Measurements from ENCODE around the gene UQCRH.

Gene UQCRH

GRCh38 chr1:46303038-46303871 is at the start of gene UQCRH, which contains the start of gene LRRC41:
TSS of gene UQCRH (plus strand) at chr1:46303698. CDS start at chr1:46303767, 69 bp downstream.
TSS of gene LRRC41 (minus strand) at chr1:46303616. CDS start at chr1:46303322, 294 bp downstream.
- in situ Hi-C loops (cut with MboI; ENCODE audit: low sequenced_read_pairs), result no loop called here

GRCh38 chr1:46254668-46255067 is 48.8 kb upstream of the UQCRH start:
- in situ Hi-C loops (cut with MboI; ENCODE audit: low sequenced_read_pairs), result no loop called here

- in situ Hi-C loops (cut with MboI; ENCODE audit: low sequenced_read_pairs), result no loop called here
Observed at GRCh38 chr1:46256523-46256922, 47.0 kb upstream of the UQCRH start.

GRCh38 chr1:46262508-46262907 is 41.0 kb upstream of the UQCRH start:
- in situ Hi-C loops (cut with MboI; ENCODE audit: low sequenced_read_pairs), result no loop called here

GRCh38 chr1:46263146-46263545 is 40.4 kb upstream of the UQCRH start:
- in situ Hi-C loops (cut with MboI; ENCODE audit: low sequenced_read_pairs), result no loop called here

GRCh38 chr1:46268578-46268977 is 34.9 kb upstream of the UQCRH start:
- in situ Hi-C loops (cut with MboI; ENCODE audit: low sequenced_read_pairs), result no loop called here

GRCh38 chr1:46274225-46275029 is 29.1 kb upstream of the UQCRH start:
- in situ Hi-C loops (cut with MboI; ENCODE audit: low sequenced_read_pairs), result no loop called here

GRCh38 chr1:46275030-46275337 is 28.5 kb upstream of the UQCRH start:
- in situ Hi-C loops (cut with MboI; ENCODE audit: low sequenced_read_pairs), result no loop called here

- in situ Hi-C loops (cut with MboI; ENCODE audit: low sequenced_read_pairs), result no loop called here
Observed at GRCh38 chr1:46277658-46278373, 25.7 kb upstream of the UQCRH start.

- in situ Hi-C loops (cut with MboI; ENCODE audit: low sequenced_read_pairs), result no loop called here
Observed at GRCh38 chr1:46278807-46279206, 24.7 kb upstream of the UQCRH start.

GRCh38 chr1:46280092-46280491 is 23.4 kb upstream of the UQCRH start:
- in situ Hi-C loops (cut with MboI; ENCODE audit: low sequenced_read_pairs), result no loop called here

- in situ Hi-C loops (cut with MboI; ENCODE audit: low sequenced_read_pairs), result no loop called here
Observed at GRCh38 chr1:46281021-46281420, 22.5 kb upstream of the UQCRH start.

GRCh38 chr1:46284058-46284457 is 19.4 kb upstream of the UQCRH start:
- in situ Hi-C loops (cut with MboI; ENCODE audit: low sequenced_read_pairs), result no loop called here

- in situ Hi-C loops (cut with MboI; ENCODE audit: low sequenced_read_pairs), result no loop called here
Observed at GRCh38 chr1:46284597-46285564, 18.6 kb upstream of the UQCRH start.

- in situ Hi-C loops (cut with MboI; ENCODE audit: low sequenced_read_pairs), result no loop called here
Observed at GRCh38 chr1:46285730-46286477, 17.6 kb upstream of the UQCRH start.

- in situ Hi-C loops (cut with MboI; ENCODE audit: low sequenced_read_pairs), result no loop called here
Observed at GRCh38 chr1:46288485-46289133, 14.9 kb upstream of the UQCRH start.

GRCh38 chr1:46289134-46289494 is 14.4 kb upstream of the UQCRH start:
- in situ Hi-C loops (cut with MboI; ENCODE audit: low sequenced_read_pairs), result no loop called here

GRCh38 chr1:46289976-46290375 is 13.5 kb upstream of the UQCRH start:
- in situ Hi-C loops (cut with MboI; ENCODE audit: low sequenced_read_pairs), result no loop called here

GRCh38 chr1:46295306-46295705 is 8.2 kb upstream of the UQCRH start:
- in situ Hi-C loops (cut with MboI; ENCODE audit: low sequenced_read_pairs), result no loop called here
